WI38 (cell line): ENCODE data around the gene LPO.

Experiments
- H3K4me3 ChIP-seq: 2 replicates; pipeline ENCODE4 v1.5.1; 2011; ENCODE audit warnings: low read depth, mild to moderate bottlenecking, control low read depth, low read length
- CTCF ChIP-seq: IDR thresholded peaks from 2 replicates; pipeline ENCODE4 v1.5.1; 2012; ENCODE audit warnings: low read depth, mild to moderate bottlenecking, control low read depth, low read length

LPO gene

GRCh38 chr17:58316260-58316960 is 78.0 kb downstream of the LPO start:
- H3K4me3 ChIP-seq, result no peak overlapping the region
- TF ChIP-seq CTCF, result no peak

GRCh38 chr17:58317421-58318064 is 79.2 kb downstream of the LPO start:
- H3K4me3 ChIP-seq, result no peak overlapping the region
- peak; percentile 89 for TF ChIP-seq CTCF

GRCh38 chr17:58318065-58318481 is 79.7 kb downstream of the LPO start:
- no peak overlapping the region for H3K4me3 ChIP-seq
- no peak for TF ChIP-seq CTCF
